ENCODE results near the gene AP3D1.

Gene AP3D1

DNA sequence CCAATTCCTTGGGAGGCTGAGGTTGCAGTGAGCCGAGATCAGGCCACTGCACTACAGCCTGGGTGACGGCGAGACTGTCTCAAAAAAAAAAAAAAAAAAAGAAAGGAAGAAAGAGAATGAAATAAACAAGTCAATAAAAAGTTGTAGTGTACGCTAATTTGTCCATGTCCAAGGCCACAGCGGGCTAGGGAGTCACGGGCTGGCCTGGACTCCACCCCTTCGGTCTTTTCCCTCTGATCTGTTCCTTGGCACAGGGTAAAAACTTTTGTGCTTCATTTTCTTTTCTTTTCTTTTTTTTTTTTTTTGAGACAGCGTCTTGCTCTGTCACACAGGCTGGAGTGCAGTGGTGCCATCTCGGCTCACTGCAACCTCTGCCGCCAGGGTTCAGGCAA is 80.9 kb downstream of the AP3D1 start:
- no peak overlapping the region for H3K4me3 ChIP-seq (ENCODE audit: low read depth, low read length)

DNA sequence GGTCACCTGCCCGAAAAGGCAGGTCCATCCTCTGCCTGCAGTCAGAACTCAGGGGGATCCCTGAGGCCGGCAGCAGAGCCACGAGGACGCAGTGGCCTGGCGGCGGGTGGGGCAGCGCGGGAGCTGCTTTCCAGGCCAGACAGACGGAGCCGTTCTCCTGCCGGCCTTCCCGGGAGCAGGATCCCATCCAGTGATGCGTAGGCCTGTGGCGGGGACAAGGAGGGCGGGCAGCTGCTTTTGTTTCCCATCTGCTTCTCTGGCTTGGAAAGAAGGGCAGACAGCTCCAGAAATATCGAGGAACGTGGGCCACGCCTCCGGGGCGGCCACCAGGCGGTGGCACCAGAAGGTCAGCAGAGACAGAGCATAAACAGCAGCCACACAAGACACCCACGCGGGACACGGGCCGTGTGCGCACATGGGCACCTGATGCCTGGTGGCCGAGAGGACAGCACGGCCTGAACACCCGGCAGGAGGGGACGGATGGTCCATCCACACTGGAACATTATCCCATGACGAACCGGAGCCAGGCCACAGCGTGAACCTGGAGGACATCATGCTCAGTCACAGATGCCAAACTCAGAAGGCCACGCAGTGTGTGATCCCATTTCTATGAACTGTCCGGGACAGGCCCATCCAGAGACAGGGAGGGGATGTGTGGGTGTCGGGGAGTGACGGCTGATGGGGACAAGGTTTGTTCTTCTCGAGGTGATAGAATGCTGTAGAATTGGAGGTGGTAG is 86.4 kb downstream of the AP3D1 start:
- no peak overlapping the region for H3K4me3 ChIP-seq (ENCODE audit: low read depth, low read length)

DNA sequence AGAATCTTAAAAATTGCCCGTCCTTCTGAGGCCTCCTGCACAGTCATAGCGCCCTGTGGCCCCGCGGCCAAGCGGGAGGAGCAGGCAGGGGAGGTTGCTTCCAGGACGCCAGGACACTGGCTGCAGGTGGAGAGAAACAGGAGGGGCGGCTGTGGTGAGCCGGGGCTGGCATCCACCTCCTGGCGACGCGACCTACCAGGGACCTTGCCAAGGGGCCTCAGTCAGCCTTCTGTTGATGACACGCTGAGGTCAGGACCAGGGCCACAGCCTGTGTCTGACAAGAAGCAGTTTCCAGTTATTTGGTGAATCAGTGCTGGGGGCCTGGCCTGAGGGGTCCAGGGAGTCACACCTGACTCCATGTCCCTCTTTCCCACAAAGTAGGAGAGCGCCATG is 87.0 kb downstream of the AP3D1 start:
- H3K4me3 ChIP-seq (ENCODE audit: low read depth, low read length): no peak overlapping the region

DNA sequence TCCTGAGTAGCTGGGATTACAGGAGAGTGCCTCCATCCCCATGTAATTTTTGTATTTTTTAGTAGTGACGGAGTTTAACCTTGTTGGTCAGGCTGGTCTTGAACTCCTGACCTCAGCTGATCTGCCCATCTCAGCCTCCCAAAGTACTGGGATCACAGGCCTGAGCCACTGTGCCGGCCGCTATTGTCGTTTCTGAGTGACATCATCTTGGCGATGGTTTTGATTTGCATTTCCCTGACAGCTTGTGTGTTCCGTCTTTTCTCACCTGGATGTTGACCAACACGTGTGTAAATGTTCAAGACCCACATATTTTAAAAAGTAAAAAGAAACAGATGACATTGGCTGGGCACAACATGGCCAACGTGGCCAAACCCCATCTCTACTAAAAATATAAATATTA is 87.5 kb downstream of the AP3D1 start:
- H3K4me3 ChIP-seq (ENCODE audit: low read depth, low read length): no peak overlapping the region

DNA sequence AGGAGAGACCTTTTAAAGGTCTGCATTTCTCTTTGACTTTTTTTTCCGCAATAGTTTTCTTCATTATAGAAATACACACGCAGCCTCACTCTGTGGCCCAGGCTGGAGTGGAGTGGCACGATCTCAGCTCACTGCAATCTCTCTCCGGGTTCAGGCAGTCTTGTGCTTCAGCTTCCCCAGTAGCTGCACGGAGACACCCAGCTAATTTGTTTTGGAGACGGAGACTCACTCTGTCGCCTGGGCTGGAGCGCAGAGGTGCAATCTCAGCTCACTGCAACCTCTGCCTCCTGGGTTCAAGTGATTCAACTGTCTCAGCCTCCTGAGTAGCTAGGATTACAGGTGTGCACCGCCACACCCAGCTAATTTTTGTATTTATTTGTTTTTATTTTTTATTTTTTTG is 88.6 kb downstream of the AP3D1 start:
- H3K4me3 ChIP-seq (ENCODE audit: low read depth, low read length): no peak overlapping the region

DNA sequence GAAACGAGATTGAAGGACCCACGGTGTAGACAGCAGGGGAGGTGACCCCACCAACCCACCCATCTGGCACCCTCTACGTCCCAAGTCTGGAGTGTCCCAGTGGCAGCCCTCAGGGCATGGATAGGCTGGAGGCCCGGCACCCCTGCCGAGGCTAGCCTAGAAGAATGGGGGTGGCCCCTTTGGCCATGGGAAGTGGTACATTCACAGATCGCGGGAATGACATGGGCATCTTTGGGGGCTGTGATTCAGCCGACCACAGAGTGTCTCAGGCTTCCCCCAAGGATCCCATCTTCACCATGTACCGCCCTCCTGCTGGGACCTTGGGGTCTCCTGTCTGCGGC is 89.0 kb downstream of the AP3D1 start:
- peak overlapping the region; percentile 50 for H3K4me3 ChIP-seq (ENCODE audit: low read depth, low read length)

DNA sequence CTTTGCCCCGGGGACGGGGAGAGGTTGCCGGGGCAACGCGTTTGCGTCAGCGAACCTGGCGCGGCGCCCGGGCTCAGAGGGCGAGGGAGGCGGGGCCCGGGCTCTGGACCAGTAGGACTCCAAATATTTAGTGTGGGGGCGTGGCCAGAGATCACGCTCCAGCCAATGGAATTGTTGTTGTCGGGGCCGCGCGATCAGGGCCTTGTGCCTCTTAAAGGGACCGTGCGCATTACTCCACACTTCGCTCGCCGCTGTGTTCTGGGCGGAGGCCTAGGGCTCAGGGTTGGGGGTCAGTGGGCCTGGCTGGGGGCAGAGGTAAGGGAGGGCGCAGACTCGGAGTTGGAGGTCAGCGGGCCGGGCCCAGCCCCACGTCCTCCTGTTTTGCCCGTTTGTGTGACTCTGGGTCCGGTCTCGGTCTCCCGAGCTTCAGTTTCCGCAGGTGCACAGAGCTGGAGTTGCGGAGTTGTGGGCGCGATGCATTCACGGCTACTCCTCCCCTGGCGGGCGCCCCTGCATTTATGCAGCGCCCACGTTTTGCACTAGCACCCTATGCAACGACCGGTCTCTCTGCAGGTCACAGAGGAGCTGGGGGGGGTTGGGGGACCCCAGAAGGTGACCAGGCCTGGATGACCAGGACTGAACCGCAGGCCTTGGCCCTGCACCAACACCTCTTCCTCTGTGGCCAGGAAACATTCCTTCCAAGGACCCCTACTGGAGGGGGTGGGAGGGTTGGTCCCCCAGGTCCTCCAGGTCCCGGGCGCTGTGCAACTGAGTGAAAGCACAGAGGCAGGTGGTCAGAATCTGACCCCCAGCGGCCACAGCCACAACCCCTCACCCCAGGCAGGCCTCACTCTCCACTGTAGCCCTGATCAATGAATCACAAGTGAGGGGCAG is 89.6 kb downstream of the AP3D1 start:
- H3K4me3 ChIP-seq (ENCODE audit: low read depth, low read length): peak overlapping the region; percentile 50

DNA sequence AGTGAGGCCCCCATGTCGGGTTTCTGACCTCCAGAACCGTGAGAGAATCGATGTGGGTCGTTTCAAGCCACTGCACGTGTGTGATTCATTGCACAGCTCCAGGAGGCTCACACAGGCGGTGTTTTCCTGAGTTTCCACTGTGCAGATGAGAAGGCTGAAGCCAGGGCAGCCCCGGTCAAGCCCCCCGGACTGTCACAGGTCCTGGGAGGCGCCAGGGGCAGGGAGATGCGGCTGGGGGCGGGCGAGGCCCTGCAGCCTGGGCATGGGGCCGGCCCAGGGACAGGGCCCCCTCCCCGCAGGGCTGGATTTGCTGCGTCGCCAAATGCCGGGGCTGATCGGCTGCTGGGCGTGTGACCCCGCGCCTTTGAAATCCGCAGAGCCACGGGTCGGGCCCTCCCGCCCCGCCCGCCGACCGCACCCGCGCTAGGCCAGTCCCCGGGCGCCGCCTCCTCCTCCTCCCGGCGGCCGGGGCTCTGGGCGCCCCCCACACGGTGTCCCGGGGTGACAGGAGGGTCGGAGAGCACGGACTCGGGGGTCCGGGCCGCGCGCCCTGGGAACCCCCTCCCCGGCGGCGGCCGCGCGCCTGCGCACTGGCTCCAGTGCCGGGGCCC is 90.4 kb downstream of the AP3D1 start:
- H3K4me3 ChIP-seq (ENCODE audit: low read depth, low read length): peak overlapping the region; percentile 47

DNA sequence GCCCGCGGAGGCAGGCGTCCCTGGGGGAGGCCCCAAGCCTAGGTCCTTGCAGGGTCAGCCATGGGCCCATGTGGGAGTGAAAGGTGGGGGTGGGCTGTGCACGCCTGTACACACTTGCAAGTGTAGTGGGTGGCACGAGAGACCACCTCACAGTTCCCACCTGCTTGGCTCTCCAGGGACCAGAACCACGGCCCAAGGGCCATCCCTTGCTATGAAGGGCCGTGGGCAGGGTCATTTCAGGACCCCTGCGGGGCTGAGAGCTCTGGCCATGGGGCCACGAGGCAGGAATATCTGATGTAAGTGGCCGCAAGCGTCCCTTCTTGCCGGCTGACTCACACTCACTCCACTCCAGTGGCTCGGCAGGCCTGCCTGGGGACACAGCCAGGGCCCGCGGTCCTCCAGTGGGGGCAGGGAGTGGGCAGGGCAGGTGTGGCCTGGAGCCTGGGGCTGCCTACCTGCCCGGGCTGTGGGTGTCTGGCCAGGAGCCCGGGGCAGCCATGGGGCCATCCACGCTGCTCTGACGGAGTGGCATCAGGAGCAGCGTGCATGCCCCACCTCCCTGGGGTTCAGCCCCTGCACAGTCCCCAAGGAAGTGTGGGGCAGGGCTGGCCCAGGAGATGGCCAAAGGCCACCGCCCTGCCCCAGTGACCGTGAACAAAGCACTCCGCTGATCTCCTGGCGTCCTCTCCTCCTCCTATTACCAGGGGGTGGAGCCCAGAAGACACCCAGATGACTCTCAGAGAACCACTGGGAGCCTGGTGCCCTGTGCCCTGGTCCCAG is 91.8 kb downstream of the AP3D1 start:
- H3K4me3 ChIP-seq (ENCODE audit: low read depth, low read length): no peak overlapping the region

DNA sequence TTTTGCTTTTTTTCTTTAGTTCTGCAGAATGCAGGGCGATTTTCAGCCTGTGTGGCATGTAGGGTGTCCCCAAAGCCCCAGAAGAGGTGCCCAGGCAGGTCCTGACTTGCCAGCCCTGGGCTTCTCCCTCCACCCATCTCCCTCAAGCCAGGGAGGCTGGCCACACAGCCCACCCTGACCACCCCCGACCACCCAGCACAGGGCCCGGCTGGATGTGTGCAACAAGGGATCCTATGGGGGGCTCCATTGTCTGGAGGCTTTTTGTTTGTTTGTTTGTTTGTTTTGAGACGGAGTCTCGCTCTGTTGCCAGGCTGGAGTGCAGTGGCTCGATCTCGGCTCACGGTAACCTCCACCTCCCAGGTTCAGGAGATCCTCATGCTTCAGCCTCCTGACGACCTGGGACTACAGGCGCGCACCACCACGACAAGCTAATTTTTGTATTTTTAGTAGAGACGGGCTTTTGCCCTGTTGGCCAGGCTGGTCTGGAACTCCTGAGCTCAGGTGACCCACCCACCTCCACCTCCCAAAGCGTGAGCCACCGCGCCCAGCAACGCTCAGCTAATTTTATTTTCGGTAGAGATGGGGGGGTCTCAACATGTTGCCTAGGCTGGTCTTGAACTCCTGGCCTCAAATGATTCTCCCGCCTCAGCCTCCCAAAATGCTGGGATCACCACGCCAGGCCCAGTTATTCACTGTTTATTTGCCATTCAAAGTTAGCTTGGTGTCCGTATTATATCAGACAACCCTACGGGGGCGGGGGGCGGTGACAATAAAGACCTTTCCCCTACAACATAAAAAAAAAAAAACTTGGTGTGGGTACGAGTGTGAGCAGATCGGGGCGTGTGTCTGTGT is 92.6 kb downstream of the AP3D1 start:
- no peak overlapping the region for H3K4me3 ChIP-seq (ENCODE audit: low read depth, low read length)

DNA sequence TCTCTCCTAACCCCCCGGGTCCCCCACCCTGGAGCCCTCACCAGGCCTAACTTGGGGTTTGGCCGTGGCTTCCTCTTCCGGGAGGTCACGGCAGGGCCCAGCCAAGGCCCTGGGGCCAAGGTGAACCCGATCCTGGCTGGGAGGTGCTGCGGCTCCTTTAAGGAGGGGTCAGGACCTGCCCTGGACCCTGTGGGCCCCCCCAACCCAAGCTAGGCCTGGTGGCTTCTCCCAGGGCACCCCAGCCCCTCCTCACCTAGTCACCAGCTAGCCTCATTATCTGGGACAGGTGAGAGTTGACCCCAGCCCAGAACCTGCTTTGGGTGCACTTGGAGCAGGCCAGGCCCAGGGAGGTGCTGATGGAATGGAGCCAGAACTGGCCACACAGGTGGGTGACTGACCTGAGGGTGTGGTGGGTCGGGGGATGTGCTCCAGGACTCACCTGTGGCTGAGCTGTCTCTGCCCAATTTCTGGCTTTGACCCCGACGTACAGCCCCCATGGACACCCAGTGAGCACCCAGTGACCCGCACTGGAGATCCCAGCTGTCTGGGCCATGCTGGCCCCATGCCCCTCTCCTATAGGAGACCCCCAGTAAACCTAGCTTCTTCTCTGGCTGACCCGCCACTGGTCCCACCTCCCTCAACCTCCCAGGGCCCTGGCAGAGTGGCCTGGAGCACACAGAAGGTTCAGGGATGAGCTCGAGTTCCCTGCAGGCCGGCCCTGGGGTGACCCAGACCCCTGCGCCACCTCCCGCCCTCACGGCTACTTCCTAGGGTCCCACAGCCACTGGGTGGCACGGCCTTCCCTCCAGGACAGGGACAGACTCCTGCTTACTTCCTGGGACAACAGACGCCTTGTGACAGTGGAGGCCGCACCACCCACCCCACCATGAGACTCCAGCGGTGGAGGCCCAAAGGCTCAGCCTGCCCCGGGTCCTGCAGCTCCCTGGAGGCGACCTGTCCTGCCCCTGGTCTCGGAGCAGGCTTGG is 93.6 kb downstream of the AP3D1 start:
- H3K4me3 ChIP-seq (ENCODE audit: low read depth, low read length): no peak overlapping the region

DNA sequence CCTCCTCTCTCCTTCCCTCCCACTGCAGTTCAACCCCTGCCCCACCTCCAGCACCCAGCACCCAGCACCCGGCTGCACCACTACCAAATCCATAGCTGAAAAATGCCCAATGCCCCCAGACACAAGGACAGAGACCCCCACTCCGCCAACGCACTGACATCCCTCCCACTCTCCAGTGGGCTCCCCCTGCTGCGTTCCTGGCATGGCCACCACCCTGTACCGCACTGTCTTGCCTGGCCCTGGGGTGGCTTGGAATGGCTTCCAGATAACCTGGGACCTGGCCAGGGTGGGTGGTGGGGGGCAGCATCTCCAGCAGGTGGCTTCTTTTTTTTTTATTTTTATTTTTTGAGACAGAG is 94.6 kb downstream of the AP3D1 start:
- no peak overlapping the region for H3K4me3 ChIP-seq (ENCODE audit: low read depth, low read length)

DNA sequence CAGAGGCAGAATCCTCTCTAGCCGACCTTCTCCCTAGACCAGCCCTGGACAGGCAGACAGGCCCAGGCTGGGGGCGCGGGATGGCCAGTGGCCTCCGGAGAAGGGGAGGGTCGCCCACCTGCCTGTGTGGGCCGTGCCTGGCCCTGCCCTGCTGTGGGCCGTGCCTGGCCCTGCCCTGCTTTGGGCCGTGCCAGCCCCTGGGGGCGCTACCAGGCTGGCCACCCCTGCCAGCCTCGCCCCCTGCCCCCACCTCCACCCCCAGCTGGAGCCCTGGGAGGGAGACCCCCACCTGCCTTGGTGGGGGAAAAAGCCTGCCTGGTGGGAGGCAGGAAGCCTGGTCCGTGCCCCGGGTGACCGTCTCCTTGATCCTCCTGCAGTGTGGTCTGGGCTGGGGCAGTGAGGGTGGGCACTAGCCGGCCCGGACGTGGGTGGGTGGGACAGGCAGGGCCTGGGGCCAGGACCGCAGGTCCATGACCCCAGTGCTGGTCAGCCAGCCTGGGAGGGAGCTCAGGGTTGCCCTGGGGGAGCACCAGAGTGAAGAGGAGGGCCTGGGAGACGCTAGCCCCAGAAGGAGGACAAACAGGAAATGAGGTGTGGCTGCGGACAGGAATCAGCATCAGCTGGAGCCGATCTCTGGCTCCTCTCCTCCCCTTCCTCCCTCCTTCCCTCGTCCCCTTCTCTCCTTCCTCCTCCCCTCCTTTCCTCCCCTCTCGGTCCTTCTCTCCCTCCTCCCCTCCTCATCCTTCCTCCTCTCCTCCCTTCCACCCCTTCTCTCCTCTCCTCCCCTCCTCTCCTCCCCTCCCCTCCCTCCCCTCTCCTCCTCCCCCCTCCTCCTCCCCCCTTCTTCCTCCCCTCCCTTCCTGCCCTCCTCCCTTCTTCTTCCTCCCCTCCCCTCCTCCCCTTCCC is 95.2 kb downstream of the AP3D1 start:
- no peak overlapping the region for H3K4me3 ChIP-seq (ENCODE audit: low read depth, low read length)

DNA sequence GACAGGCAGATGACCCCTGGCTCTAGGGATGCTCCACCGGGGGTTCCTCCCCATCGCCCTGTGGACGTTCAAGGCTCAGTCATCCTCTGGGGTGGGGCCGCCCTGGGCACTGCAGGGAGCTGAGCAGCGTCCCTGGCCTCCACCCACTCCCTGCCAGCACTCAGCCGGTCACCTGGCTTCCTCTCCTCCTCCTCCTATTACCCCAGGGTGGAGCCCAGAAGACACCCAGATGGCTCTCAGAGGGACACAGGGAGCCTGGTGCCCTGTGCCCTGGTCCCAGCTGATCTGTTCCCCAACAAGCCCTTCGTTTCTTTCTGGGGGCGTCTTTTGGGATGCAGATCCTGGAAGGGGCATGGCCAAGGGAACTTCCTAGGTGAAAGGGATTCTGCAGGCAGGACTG is 96.6 kb downstream of the AP3D1 start:
- no peak overlapping the region for H3K4me3 ChIP-seq (ENCODE audit: low read depth, low read length)

DNA sequence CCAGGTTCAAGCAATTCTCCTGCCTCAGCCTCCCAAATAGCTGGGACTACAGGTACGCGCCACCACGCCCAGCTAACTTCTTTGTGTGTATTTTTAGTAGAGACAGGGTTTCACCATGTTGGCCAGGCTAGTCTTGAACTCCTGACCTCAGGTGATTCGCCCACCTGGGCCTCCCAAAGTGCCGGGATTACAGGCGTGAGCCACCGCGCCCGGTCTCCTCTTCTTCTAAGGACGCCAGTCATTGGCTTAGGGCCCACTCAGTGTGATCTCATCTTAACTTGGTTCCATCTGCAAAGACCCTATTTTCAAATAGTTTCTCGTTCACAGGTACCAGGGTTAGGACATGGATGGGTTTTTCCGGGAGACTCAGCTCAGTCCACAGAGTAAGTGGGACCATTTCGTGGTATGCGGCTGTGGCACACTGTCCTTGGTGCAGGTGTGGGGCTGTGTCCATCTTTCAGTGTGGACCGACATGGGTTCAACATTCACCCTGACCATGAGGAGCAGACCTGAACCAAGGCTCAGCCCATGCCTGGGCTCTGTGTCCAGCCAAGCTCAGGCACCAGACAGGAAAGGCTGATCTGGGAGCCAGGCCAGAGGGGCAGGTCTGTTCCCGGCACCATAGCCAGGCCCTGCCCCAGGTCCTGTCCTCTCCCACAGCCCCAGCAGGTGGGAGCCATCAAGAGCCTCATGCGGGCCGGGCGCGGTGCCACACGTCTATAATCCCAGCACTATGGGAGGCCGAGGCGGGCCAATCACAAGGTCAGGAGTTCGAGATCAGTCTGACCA is 97.6 kb downstream of the AP3D1 start:
- no peak overlapping the region for H3K4me3 ChIP-seq (ENCODE audit: low read depth, low read length)

DNA sequence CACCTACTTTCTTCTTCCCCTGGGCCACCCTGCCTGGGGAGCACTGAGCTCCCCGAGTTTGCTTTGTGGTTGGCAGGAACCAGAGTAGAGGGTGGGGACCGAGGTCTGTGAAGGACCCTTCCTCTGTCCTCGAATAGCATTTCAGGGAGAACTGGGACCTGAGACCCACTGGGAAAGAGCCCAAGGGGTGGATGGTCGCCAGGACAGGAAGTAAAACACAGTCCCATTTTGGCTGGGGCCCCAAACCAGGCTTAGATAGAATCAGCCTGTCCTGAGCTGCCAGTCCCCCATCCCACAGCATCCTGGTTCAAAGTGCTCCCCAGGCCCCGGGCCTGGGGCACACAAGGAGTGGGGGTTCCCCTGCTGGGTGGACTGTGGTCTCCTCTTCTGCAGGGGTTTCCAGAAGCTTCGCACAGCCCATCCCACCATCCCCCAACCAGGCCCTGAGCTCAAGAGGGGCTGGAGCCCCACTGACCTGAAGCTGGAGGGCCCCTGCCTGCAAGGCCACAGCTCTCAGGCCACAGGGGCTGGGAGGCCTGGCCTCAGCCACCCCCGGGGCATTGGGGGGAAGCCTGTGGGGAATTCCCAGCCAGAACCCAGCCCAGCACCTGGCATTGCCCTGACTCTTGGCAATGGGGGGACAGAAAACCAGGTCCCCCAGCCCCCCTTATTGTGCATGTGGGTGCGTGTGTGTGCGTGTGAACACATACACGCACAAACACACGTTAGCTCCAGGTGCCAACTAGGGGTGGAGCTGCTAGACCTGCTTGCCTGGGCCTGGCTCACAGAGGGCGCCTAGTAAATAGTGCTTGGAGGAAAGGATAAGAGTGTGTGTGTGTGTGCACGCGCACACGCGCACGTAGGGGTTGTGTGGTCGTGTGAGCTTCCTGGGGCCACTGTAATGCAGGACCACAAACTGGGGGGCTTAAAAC is 99.3 kb downstream of the AP3D1 start:
- no peak overlapping the region for H3K4me3 ChIP-seq (ENCODE audit: low read depth, low read length)
